Measurements from ENCODE around the gene PLLP. TPM values are rescaled to one million over a fixed set of nuclear protein-coding genes. Genes with fewer than 3 reads are reported as not detected.

Gene PLLP
- total and polyA plus RNA-seq, 7 donors = 0.99 to 10.2 (median 4.2) TPM

- H3K4me1 ChIP-seq = no peaks in the 10 kb centered on the region
- H3K4me3 ChIP-seq = no peak overlapping the region
- no peaks in the 10 kb centered on the region for H3K27me3 ChIP-seq
- no peak for TF ChIP-seq CTCF (IDR thresholded peaks at IDR 0.05)
- TF ChIP-seq POLR2AphosphoS5 (IDR thresholded peaks at IDR 0.05) = no peak
- no peak for TF ChIP-seq POLR2A (IDR thresholded peaks at IDR 0.05)
- TF ChIP-seq EP300 (IDR thresholded peaks at IDR 0.05) = no peak
- no peaks in the 10 kb centered on the region for H3K9me3 ChIP-seq
- intact Hi-C loops (cut with DNase I) = no loop called here
- H3K27ac ChIP-seq = no peak overlapping the region
- H3K36me3 ChIP-seq = peaks cover 35 to 96% (median 48%) of the 10 kb centered on the region in 4 donors
- DNase-seq = no peak
Observed at GRCh38 chr16:57236022-57236350, 48.5 kb downstream of the PLLP start.

GRCh38 chr16:57235128-57236021, 49.1 kb downstream of the PLLP start:
- Histone ChIP-seq H3K27me3 (no peaks in the 10 kb centered on the region), H3K4me1 (no peaks in the 10 kb centered on the region), H3K36me3 (peaks cover 41 to 100% (median 53%) of the 10 kb centered on the region in 4 donors), H3K9me3 (no peaks in the 10 kb centered on the region), H3K27ac (no peak overlapping the region), H3K4me3 (no peak overlapping the region)
- intact Hi-C loops (cut with DNase I) = no loop called here
- no peak for TF ChIP-seq EP300 (IDR thresholded peaks at IDR 0.05)
- no peak for TF ChIP-seq POLR2A (IDR thresholded peaks at IDR 0.05)
- no peak for TF ChIP-seq POLR2AphosphoS5 (IDR thresholded peaks at IDR 0.05)
- TF ChIP-seq CTCF (IDR thresholded peaks at IDR 0.05) = no peak
- no peak for DNase-seq
- WGBS, 2 donors = 51 to 65% methylated on average over 8 of the region's 8 CpGs

DNA sequence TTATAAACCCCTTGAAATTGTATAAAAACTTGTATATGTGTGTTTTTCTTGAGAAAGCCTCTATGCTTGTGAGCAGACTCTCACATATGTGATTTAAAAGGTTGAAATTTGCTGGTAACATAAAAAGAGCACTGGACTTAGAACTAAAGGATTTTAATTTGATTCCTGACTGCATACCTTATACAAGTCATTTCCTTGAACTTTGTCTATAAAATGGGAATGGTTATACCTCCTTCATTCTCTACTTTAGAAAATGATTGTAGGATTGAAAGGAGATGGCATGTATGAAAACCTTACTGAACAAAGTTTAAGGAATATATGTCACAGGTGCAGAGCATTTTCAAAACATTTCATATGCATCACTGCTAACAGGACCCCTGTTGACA, 49.8 kb downstream of the PLLP start:
- intact Hi-C loops (cut with DNase I) = no loop called here

DNA sequence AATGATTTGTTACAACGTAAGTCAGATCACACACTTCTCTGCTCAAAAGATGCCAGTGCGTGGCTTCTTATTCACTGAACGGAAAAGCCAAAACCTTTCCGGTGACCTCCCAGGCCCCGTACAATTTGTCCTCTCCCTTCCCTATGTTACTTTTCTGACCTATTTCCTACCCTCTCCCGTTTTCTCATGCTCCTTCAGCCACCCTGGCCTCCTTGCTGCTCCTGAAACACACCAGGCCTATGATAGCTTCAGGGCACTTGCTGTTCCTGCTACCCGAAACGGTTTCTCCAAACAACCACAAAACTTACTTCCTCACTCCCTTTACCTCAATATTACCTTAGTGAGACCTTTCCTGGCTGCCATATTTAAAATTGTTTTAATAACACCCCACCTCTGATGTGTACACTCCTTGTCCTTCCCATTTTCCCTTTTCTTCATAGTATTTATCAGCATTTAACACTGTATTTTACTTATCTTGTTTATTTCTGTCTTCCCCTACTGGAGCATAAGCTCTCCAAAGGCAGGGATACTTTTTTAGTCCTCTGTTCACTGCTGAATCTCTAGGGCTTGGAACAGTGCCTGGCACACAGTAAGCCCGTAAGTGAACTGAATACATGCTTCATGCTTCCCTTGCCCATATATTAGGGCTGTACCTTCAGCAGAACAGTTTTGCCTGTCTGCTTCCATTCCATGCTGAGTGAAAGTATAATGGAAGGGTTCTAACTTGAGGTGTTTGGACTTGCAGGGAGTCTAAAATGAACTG, 50.3 kb downstream of the PLLP start:
- H3K27me3 ChIP-seq = no peaks in the 10 kb centered on the region
- whole genome bisulfite sequencing, 2 donors = 91 to 92% methylated on average over 9 of the region's 9 CpGs
- no peaks in the 10 kb centered on the region for H3K4me1 ChIP-seq
- no peak for DNase-seq
- no peak overlapping the region for H3K4me3 ChIP-seq
- intact Hi-C loops (cut with DNase I) = no loop called here
- no peaks in the 10 kb centered on the region for H3K9me3 ChIP-seq
- H3K36me3 ChIP-seq = peaks cover 41 to 99% (median 55%) of the 10 kb centered on the region in 4 donors
- no peak for TF ChIP-seq CTCF (IDR thresholded peaks at IDR 0.05)
- TF ChIP-seq EP300 (IDR thresholded peaks at IDR 0.05) = no peak
- no peak for TF ChIP-seq POLR2AphosphoS5 (IDR thresholded peaks at IDR 0.05)
- TF ChIP-seq POLR2A (IDR thresholded peaks at IDR 0.05) = no peak
- H3K27ac ChIP-seq = no peak overlapping the region

More for the DNA sequence above, 49.8 kb downstream of the PLLP start:
- no peaks in the 10 kb centered on the region for H3K4me1 ChIP-seq
- no peak overlapping the region for H3K4me3 ChIP-seq
- H3K27ac ChIP-seq = no peak overlapping the region
- DNase-seq = no peak
- no peaks in the 10 kb centered on the region for H3K9me3 ChIP-seq
- H3K36me3 ChIP-seq = peaks cover 41 to 100% (median 56%) of the 10 kb centered on the region in 4 donors
- no peaks in the 10 kb centered on the region for H3K27me3 ChIP-seq
- TF ChIP-seq POLR2A (IDR thresholded peaks at IDR 0.05) (no peak), EP300 (IDR thresholded peaks at IDR 0.05) (no peak), CTCF (IDR thresholded peaks at IDR 0.05) (no peak), POLR2AphosphoS5 (IDR thresholded peaks at IDR 0.05) (no peak)

All from sigmoid colon (tissue), 7 donors.